HEK293T (cell line): ENCODE results near the gene DOCK2.

Experiments
- BHLHE40 ChIP-seq: fragments of 450-650 bp; IDR thresholded peaks from 2 replicates; pipeline ENCODE4 v1.6.1; 2016; ENCODE audit warnings: mild to moderate bottlenecking, moderate library complexity, borderline replicate concordance
- L3MBTL2 ChIP-seq: fragments of 450-650 bp; conservative IDR thresholded peaks from 2 replicates; pipeline ENCODE4 v1.6.1; 2016; ENCODE audit warnings: mild to moderate bottlenecking
- SP1 ChIP-seq: fragments of 450-650 bp; IDR thresholded peaks from 2 replicates; pipeline ENCODE4 v1.6.1; 2017

GRCh38 chr5:170000155-170000554, 363.1 kb downstream of the DOCK2 start:
- TF ChIP-seq SP1 (no peak), L3MBTL2 (no peak), BHLHE40 (no peak)
